ENCODE measurements around the gene R3HCC1L. TPM values are rescaled to one million over a fixed set of nuclear protein-coding genes. Genes with fewer than 3 reads are reported as not detected.
"Not testable (repeated sequence)": the region's sequence is repeated elsewhere in the genome, so short reads cannot be mapped to it uniquely, and the experiment has no call there.

The R3HCC1L gene
- polyA plus RNA-seq, 4 donors: 9.2 to 22.8 (median 12.5) TPM

GRCh38 chr10:98170249-98171117 lies 36.0 kb downstream of the R3HCC1L start:
- H3K4me1 ChIP-seq (ENCODE audit: control insufficient read depth in 3 of 3, insufficient read depth in 2 of 3, low read depth in 1 of 3, low read length in 2 of 3): no peaks in the 10 kb centered on the region
- H3K36me3 ChIP-seq (ENCODE audit: control insufficient read depth in 3 of 3, insufficient read depth in 2 of 3, low read depth in 1 of 3, low read length in 3 of 3): peaks cover 6 to 14% (median 6%) of the 10 kb centered on the region in 3 donors
- H3K27me3 ChIP-seq (ENCODE audit: control insufficient read depth in 3 of 3, insufficient read depth in 3 of 3, low read length in 3 of 3): no peaks in the 10 kb centered on the region
- 44 to 55% (median 50%) methylated on average over 3 of the region's 3 CpGs for WGBS, 3 donors
- DNase-seq (peak; percentile 57 to 58), FAIRE-seq (no peak)
- H3K4me3 ChIP-seq (ENCODE audit: low read depth in 1 of 3, low read length in 3 of 3): no peak overlapping the region
- no peak overlapping the region for H3K27ac ChIP-seq (ENCODE audit: low read depth in 1 of 3, low read length in 2 of 3)
- H3K9me3 ChIP-seq (ENCODE audit: control insufficient read depth in 2 of 2, insufficient read depth in 1 of 2, low read depth in 1 of 2, low read length in 1 of 2): no peaks in the 10 kb centered on the region

- Histone ChIP-seq H3K4me1 (ENCODE audit: control insufficient read depth in 3 of 3, insufficient read depth in 2 of 3, low read depth in 1 of 3, low read length in 2 of 3) (no peaks in the 10 kb centered on the region), H3K27ac (ENCODE audit: low read depth in 1 of 3, low read length in 2 of 3) (no peak overlapping the region), H3K9me3 (ENCODE audit: control insufficient read depth in 2 of 2, insufficient read depth in 1 of 2, low read depth in 1 of 2, low read length in 1 of 2) (no peaks in the 10 kb centered on the region), H3K36me3 (ENCODE audit: control insufficient read depth in 3 of 3, insufficient read depth in 2 of 3, low read depth in 1 of 3, low read length in 3 of 3) (peaks cover 0 to 8% (median 2%) of the 10 kb centered on the region in 3 donors), H3K27me3 (ENCODE audit: control insufficient read depth in 3 of 3, insufficient read depth in 3 of 3, low read length in 3 of 3) (no peaks in the 10 kb centered on the region), H3K4me3 (ENCODE audit: low read depth in 1 of 3, low read length in 3 of 3) (no peak overlapping the region)
- no peak for FAIRE-seq
- no peak for DNase-seq
- 75 to 94% (median 90%) methylated on average over 4 of the region's 4 CpGs for WGBS, 3 donors
Measured at GRCh38 chr10:98172073-98172472, 37.6 kb downstream of the R3HCC1L start.

- FAIRE-seq (no peak), DNase-seq (no peak)
- 85 to 97% (median 92%) methylated on average over 5 of the region's 5 CpGs for WGBS, 3 donors
- Histone ChIP-seq H3K27me3 (ENCODE audit: control insufficient read depth in 3 of 3, insufficient read depth in 3 of 3, low read length in 3 of 3) (no peaks in the 10 kb centered on the region), H3K27ac (ENCODE audit: low read depth in 1 of 3, low read length in 2 of 3) (no peak overlapping the region), H3K9me3 (ENCODE audit: control insufficient read depth in 2 of 2, insufficient read depth in 1 of 2, low read depth in 1 of 2, low read length in 1 of 2) (no peaks in the 10 kb centered on the region), H3K4me1 (ENCODE audit: control insufficient read depth in 3 of 3, insufficient read depth in 2 of 3, low read depth in 1 of 3, low read length in 2 of 3) (no peaks in the 10 kb centered on the region), H3K36me3 (ENCODE audit: control insufficient read depth in 3 of 3, insufficient read depth in 2 of 3, low read depth in 1 of 3, low read length in 3 of 3) (peaks cover 0 to 8% (median 0%) of the 10 kb centered on the region in 3 donors), H3K4me3 (ENCODE audit: low read depth in 1 of 3, low read length in 3 of 3) (no peak overlapping the region)
Measured at GRCh38 chr10:98172495-98172894, 38.0 kb downstream of the R3HCC1L start.

- H3K4me1 ChIP-seq (ENCODE audit: control insufficient read depth in 3 of 3, insufficient read depth in 2 of 3, low read depth in 1 of 3, low read length in 2 of 3): no peaks in the 10 kb centered on the region
- no peak overlapping the region for H3K4me3 ChIP-seq (ENCODE audit: low read depth in 1 of 3, low read length in 3 of 3)
- H3K27me3 ChIP-seq (ENCODE audit: control insufficient read depth in 3 of 3, insufficient read depth in 3 of 3, low read length in 3 of 3): no peaks in the 10 kb centered on the region
- no peaks in the 10 kb centered on the region for H3K9me3 ChIP-seq (ENCODE audit: control insufficient read depth in 2 of 2, insufficient read depth in 1 of 2, low read depth in 1 of 2, low read length in 1 of 2)
- H3K36me3 ChIP-seq (ENCODE audit: control insufficient read depth in 3 of 3, insufficient read depth in 2 of 3, low read depth in 1 of 3, low read length in 3 of 3): peaks cover 0 to 8% (median 0%) of the 10 kb centered on the region in 3 donors
- FAIRE-seq: no peak
- no peak overlapping the region for H3K27ac ChIP-seq (ENCODE audit: low read depth in 1 of 3, low read length in 2 of 3)
- WGBS, 3 donors: 91 to 97% (median 95%) methylated on average over 6 of the region's 6 CpGs
- DNase-seq: no peak
Measured at GRCh38 chr10:98173260-98173659, 38.8 kb downstream of the R3HCC1L start.

- not testable (repeated sequence) for H3K9me3 ChIP-seq (ENCODE audit: control insufficient read depth in 2 of 2, insufficient read depth in 1 of 2, low read depth in 1 of 2, low read length in 1 of 2); H3K27me3 ChIP-seq (ENCODE audit: control insufficient read depth in 3 of 3, insufficient read depth in 3 of 3, low read length in 3 of 3); DNase-seq; H3K4me3 ChIP-seq (ENCODE audit: low read depth in 1 of 3, low read length in 3 of 3); FAIRE-seq; H3K4me1 ChIP-seq (ENCODE audit: control insufficient read depth in 3 of 3, insufficient read depth in 2 of 3, low read depth in 1 of 3, low read length in 2 of 3); H3K36me3 ChIP-seq (ENCODE audit: control insufficient read depth in 3 of 3, insufficient read depth in 2 of 3, low read depth in 1 of 3, low read length in 3 of 3); H3K27ac ChIP-seq (ENCODE audit: low read depth in 1 of 3, low read length in 2 of 3)
- WGBS, 3 donors: 96 to 99% (median 97%) methylated on average over 14 of the region's 14 CpGs
Measured at GRCh38 chr10:98182351-98182915, 48.0 kb downstream of the R3HCC1L start.

- no peak for FAIRE-seq
- no peaks in the 10 kb centered on the region for H3K4me1 ChIP-seq (ENCODE audit: control insufficient read depth in 3 of 3, insufficient read depth in 2 of 3, low read depth in 1 of 3, low read length in 2 of 3)
- peaks cover 2 to 10% (median 8%) of the 10 kb centered on the region in 3 donors for H3K36me3 ChIP-seq (ENCODE audit: control insufficient read depth in 3 of 3, insufficient read depth in 2 of 3, low read depth in 1 of 3, low read length in 3 of 3)
- H3K27ac ChIP-seq (ENCODE audit: low read depth in 1 of 3, low read length in 2 of 3): no peak overlapping the region
- peaks cover 0 to 9% of the 10 kb centered on the region in 2 donors for H3K9me3 ChIP-seq (ENCODE audit: control insufficient read depth in 2 of 2, insufficient read depth in 1 of 2, low read depth in 1 of 2, low read length in 1 of 2)
- no peaks in the 10 kb centered on the region for H3K27me3 ChIP-seq (ENCODE audit: control insufficient read depth in 3 of 3, insufficient read depth in 3 of 3, low read length in 3 of 3)
- DNase-seq: no peak
- whole genome bisulfite sequencing, 3 donors: 94 to 100% (median 95%) methylated on average over 1 of the region's 1 CpG
- H3K4me3 ChIP-seq (ENCODE audit: low read depth in 1 of 3, low read length in 3 of 3): no peak overlapping the region
Measured at GRCh38 chr10:98186681-98187080, 52.2 kb downstream of the R3HCC1L start.

- H3K27ac ChIP-seq (ENCODE audit: low read depth in 1 of 3, low read length in 2 of 3); FAIRE-seq: not testable (repeated sequence)
- WGBS, 3 donors: 96 to 99% (median 97%) methylated on average over 4 of the region's 4 CpGs
Measured at GRCh38 chr10:98190773-98191172, 56.3 kb downstream of the R3HCC1L start.

GRCh38 chr10:98193037-98193436 lies 58.6 kb downstream of the R3HCC1L start:
- Histone ChIP-seq H3K4me3 (ENCODE audit: low read depth in 1 of 3, low read length in 3 of 3) (no peak overlapping the region), H3K27me3 (ENCODE audit: control insufficient read depth in 3 of 3, insufficient read depth in 3 of 3, low read length in 3 of 3) (no peaks in the 10 kb centered on the region), H3K4me1 (ENCODE audit: control insufficient read depth in 3 of 3, insufficient read depth in 2 of 3, low read depth in 1 of 3, low read length in 2 of 3) (no peaks in the 10 kb centered on the region), H3K27ac (ENCODE audit: low read depth in 1 of 3, low read length in 2 of 3) (no peak overlapping the region), H3K36me3 (ENCODE audit: control insufficient read depth in 3 of 3, insufficient read depth in 2 of 3, low read depth in 1 of 3, low read length in 3 of 3) (no peaks in the 10 kb centered on the region), H3K9me3 (ENCODE audit: control insufficient read depth in 2 of 2, insufficient read depth in 1 of 2, low read depth in 1 of 2, low read length in 1 of 2) (no peaks in the 10 kb centered on the region)
- WGBS, 3 donors: 95 to 97% (median 96%) methylated on average over 2 of the region's 2 CpGs
- DNase-seq: no peak
- no peak for FAIRE-seq

More at GRCh38 chr10:98190773-98191172, 56.3 kb downstream of the R3HCC1L start:
- not testable (repeated sequence) for H3K4me1 ChIP-seq (ENCODE audit: control insufficient read depth in 3 of 3, insufficient read depth in 2 of 3, low read depth in 1 of 3, low read length in 2 of 3); H3K9me3 ChIP-seq (ENCODE audit: control insufficient read depth in 2 of 2, insufficient read depth in 1 of 2, low read depth in 1 of 2, low read length in 1 of 2); H3K27me3 ChIP-seq (ENCODE audit: control insufficient read depth in 3 of 3, insufficient read depth in 3 of 3, low read length in 3 of 3); H3K4me3 ChIP-seq (ENCODE audit: low read depth in 1 of 3, low read length in 3 of 3); DNase-seq; H3K36me3 ChIP-seq (ENCODE audit: control insufficient read depth in 3 of 3, insufficient read depth in 2 of 3, low read depth in 1 of 3, low read length in 3 of 3)

Data from small intestine (tissue), 7 donors.